GM23248 (cell line): ENCODE results near the gene NEXN. TPM values are rescaled to one million over a fixed set of nuclear protein-coding genes. Genes with fewer than 3 reads are reported as not detected.

Experiments
- DNase-seq: peaks from one replicate; pipeline ENCODE4 v3.0.0-alpha.2; 2015
- H2AFZ ChIP-seq: fragments of 200-600 bp; sonication (generic); 2 replicates; pipeline ENCODE4 v1.6.1; 2016; ENCODE audit warnings: antibody characterized with exemption
- H3F3A ChIP-seq: fragments of 200-600 bp; sonication (generic); 2 replicates; pipeline ENCODE4 v1.6.1; 2016; ENCODE audit warnings: mild to moderate bottlenecking, antibody characterized with exemption, mixed run types; ENCODE audit not compliant: insufficient read depth
- H3K27ac ChIP-seq: fragments of 200-600 bp; sonication (generic); 2 replicates; pipeline ENCODE4 v1.5.1; 2016; ENCODE audit warnings: mild to moderate bottlenecking
- H3K27me3 ChIP-seq: fragments of 200-600 bp; sonication (generic); replicated peaks from 2 replicates; pipeline ENCODE4 v1.6.1; 2016; ENCODE audit warnings: mild to moderate bottlenecking; ENCODE audit not compliant: insufficient read depth
- H3K36me3 ChIP-seq: fragments of 200-600 bp; sonication (generic); 2 replicates; pipeline ENCODE4 v1.6.1; 2016; ENCODE audit warnings: low read depth, mild to moderate bottlenecking
- H3K4me1 ChIP-seq: fragments of 200-600 bp; sonication (generic); 2 replicates; pipeline ENCODE4 v1.6.1; 2016; ENCODE audit warnings: mild to moderate bottlenecking; ENCODE audit not compliant: insufficient read depth
- H3K4me2 ChIP-seq: fragments of 200-600 bp; sonication (generic); one replicate; pipeline ENCODE4 v1.6.1; 2016; ENCODE audit warnings: mild to moderate bottlenecking; ENCODE audit not compliant: unreplicated experiment
- H3K4me3 ChIP-seq: fragments of 200-600 bp; sonication (generic); 2 replicates; pipeline ENCODE4 v1.5.1; 2016; ENCODE audit warnings: mild to moderate bottlenecking
- H3K79me2 ChIP-seq: fragments of 200-600 bp; sonication (generic); 2 replicates; pipeline ENCODE4 v1.6.1; 2016; ENCODE audit warnings: mild to moderate bottlenecking; ENCODE audit not compliant: insufficient read depth
- H3K9ac ChIP-seq: fragments of 200-600 bp; sonication (generic); 2 replicates; pipeline ENCODE4 v1.6.1; 2016; ENCODE audit warnings: mild to moderate bottlenecking
- H3K9me2 ChIP-seq: fragments of 200-600 bp; sonication (generic); 2 replicates; pipeline ENCODE4 v1.6.1; 2016; ENCODE audit warnings: mixed run types, mild to moderate bottlenecking, moderate library complexity; ENCODE audit not compliant: insufficient read depth
- H3K9me3 ChIP-seq: fragments of 200-600 bp; sonication (generic); one replicate; pipeline ENCODE4 v1.6.1; 2017; ENCODE audit warnings: low read depth
- H4K20me1 ChIP-seq: fragments of 200-600 bp; sonication (generic); 2 replicates; pipeline ENCODE4 v1.6.0; 2016; ENCODE audit not compliant: insufficient read depth
- EZH2 ChIP-seq: fragments of 200-600 bp; sonication (generic); IDR thresholded peaks from 2 replicates; pipeline ENCODE4 v1.6.1; 2018; ENCODE audit warnings: antibody characterized with exemption, mild to moderate bottlenecking; ENCODE audit not compliant: insufficient read depth, poor library complexity, severe bottlenecking
- EZH2phosphoT487 ChIP-seq: fragments of 200-600 bp; sonication (generic); IDR thresholded peaks from 2 replicates; pipeline ENCODE4 v1.6.1; 2018; ENCODE audit warnings: antibody characterized with exemption, moderate library complexity, mild to moderate bottlenecking, low read depth; ENCODE audit not compliant: insufficient read depth
- whole genome bisulfite sequencing, 2 experiments: methylation state at CpG; one replicate each; pipeline ENCODE4 v1.1.6; 2015 to 2017; ENCODE audit warnings: low lambda C conversion rate in 2 of 2, low coverage in 1 of 2; ENCODE audit errors: missing lambda C conversion rate in 2 of 2; 5-methylcytosine and 5-hydroxymethylcytosine counted together
- in situ Hi-C: fragments of 300-500 bp; cut with MboI; formaldehyde crosslinking; loops from 2 replicates; pipeline ENCODE4 v1.15.0; 2020
- polyA plus RNA-seq: library from polyadenylated mRNA; unstranded; fragments of >200 nt; fragmentation: Nextera tagmentation; extraction: Ambion mirVana; gene quantifications from 2 replicates; pipeline ENCODE4 v1.2.1, GENCODE V29; 2016
- total RNA-seq: library from RNA; depleted of rRNA; stranded (reverse); fragments of >200 nt; shearing (Covaris generic); gene quantifications from 2 replicates; pipeline ENCODE4 v1.2.3, GENCODE V29; 2014; rRNA removed

The NEXN gene
- total and polyA plus RNA-seq, 2 experiments from 2014 or later = 17.2 to 70.4 TPM

DNA sequence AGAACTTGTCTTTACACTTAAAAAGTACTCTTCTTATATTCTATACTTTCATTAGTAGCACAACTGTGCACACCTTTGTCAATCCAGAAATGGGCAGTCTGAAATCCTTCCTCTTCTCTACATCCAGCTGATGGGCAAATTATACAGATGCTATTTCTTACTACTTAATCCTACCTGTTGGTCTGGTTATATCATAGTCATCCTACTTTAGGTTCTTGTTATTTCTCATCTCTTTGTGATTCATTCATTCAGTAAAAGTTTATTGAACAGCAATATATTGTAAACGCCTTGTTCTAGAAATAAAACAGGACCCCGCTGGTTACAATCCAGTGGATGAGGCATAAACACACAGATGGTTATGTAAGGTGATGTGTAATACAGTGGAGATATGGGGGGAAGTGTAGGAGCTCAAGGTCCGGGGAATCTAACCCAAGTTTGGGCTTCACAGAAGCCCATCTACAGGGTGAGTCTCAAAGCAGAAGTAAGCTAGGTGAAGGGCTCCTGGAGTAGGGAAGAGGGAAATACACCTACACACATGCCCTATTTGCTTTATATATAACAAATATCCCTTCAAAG, 102.3 kb downstream of the NEXN start:
- no peak for TF ChIP-seq EZH2
- TF ChIP-seq EZH2phosphoT487 = no peak
- no peak overlapping the region for H2AFZ ChIP-seq
- no peak overlapping the region for H3K9ac ChIP-seq
- H3K9me2 ChIP-seq = 0 out of 2 replicates have a peak, but pooled peaks cover 4% of the 10 kb centered on the region
- no peaks in the 10 kb centered on the region for H3K9me3 ChIP-seq
- H3K4me1 ChIP-seq = peaks cover 7% of the 10 kb centered on the region
- peaks cover 98% of the 10 kb centered on the region for H3K79me2 ChIP-seq
- no peak for DNase-seq
- H3K36me3 ChIP-seq = peaks cover 14% of the 10 kb centered on the region; the same call in 1 of the 2 replicates
- peaks cover 9% of the 10 kb centered on the region; the same call in 1 of the 2 replicates for H3F3A ChIP-seq
- in situ Hi-C loops = no loop called here
- H4K20me1 ChIP-seq = no peaks in the 10 kb centered on the region
- H3K27me3 ChIP-seq = no peaks in the 10 kb centered on the region
- no peak overlapping the region for H3K4me3 ChIP-seq
- H3K4me2 ChIP-seq = no peak overlapping the region
- H3K27ac ChIP-seq = no peak overlapping the region
- 99% methylated on average over 3 of the region's 3 CpGs for WGBS, 2 experiments

DNA sequence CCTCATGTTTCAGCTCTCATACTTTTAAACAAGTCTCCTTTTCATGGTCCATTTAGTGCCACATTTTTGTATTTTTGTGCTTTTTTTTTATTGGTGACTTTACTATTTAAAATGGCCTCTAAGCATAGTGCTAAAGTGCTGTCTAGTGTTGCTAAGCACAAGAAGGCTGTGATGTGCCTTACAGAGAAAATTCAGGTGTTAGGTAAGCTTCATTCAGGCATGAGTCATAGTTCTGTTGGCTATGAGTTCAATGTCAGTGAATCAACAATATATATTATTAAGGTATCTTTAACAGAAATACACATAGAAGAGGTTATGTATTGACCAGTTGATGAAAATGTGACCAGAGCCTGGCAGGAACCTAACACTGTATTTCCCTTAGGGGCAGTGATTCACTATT, 103.2 kb downstream of the NEXN start:
- H3K4me2 ChIP-seq = no peak overlapping the region
- H3K27ac ChIP-seq = no peak overlapping the region
- peaks cover 15% of the 10 kb centered on the region; the same call in 1 of the 2 replicates for H3K36me3 ChIP-seq
- H3F3A ChIP-seq = peaks cover 9% of the 10 kb centered on the region; the same call in 1 of the 2 replicates
- peaks cover 98% of the 10 kb centered on the region for H3K79me2 ChIP-seq
- 0 out of 2 replicates have a peak, but pooled peaks cover 5% of the 10 kb centered on the region for H3K4me1 ChIP-seq
- no peak for TF ChIP-seq EZH2
- TF ChIP-seq EZH2phosphoT487 = no peak
- H4K20me1 ChIP-seq = no peaks in the 10 kb centered on the region
- H3K9ac ChIP-seq = no peak overlapping the region
- in situ Hi-C loops = no loop called here
- no peaks in the 10 kb centered on the region for H3K27me3 ChIP-seq
- no peak overlapping the region for H3K4me3 ChIP-seq
- 0 out of 2 replicates have a peak, but pooled peaks cover 4% of the 10 kb centered on the region for H3K9me2 ChIP-seq
- H3K9me3 ChIP-seq = no peaks in the 10 kb centered on the region
- DNase-seq = no peak
- H2AFZ ChIP-seq = no peak overlapping the region

Other genes starting within 250 kb of the NEXN start
- gene ZZZ3, start 206.0 kb upstream of the NEXN start, total RNA-seq = 72.6 and 117 TPM in 2 replicates
- gene ZZZ3, start 206.0 kb upstream of the NEXN start, polyA plus RNA-seq = 42.4 and 43.8 TPM in 2 replicates
- gene USP33, start 128.8 kb upstream of the NEXN start, total RNA-seq = 77.6 and 80.7 TPM in 2 replicates
- 50.7 and 54.2 TPM in 2 replicates for gene USP33, start 128.8 kb upstream of the NEXN start, polyA plus RNA-seq
- gene MIGA1, start 109.0 kb upstream of the NEXN start, total RNA-seq = 11.6 and 15.4 TPM in 2 replicates
- gene MIGA1, start 109.0 kb upstream of the NEXN start, polyA plus RNA-seq = 13.6 and 14.4 TPM in 2 replicates
- gene FUBP1, start 90.4 kb downstream of the NEXN start, total RNA-seq = 59.1 and 69.9 TPM in 2 replicates
- 48.4 and 52.2 TPM in 2 replicates for gene FUBP1, start 90.4 kb downstream of the NEXN start, polyA plus RNA-seq
- 125 and 133 TPM in 2 replicates for gene DNAJB4, start 116.3 kb downstream of the NEXN start, total RNA-seq
- gene DNAJB4, start 116.3 kb downstream of the NEXN start, polyA plus RNA-seq = 147 and 151 TPM in 2 replicates
- 0.32 and 0.51 TPM in 2 replicates for gene GIPC2, start 157.3 kb downstream of the NEXN start, total RNA-seq
- 0.68 and 0.75 TPM in 2 replicates for gene GIPC2, start 157.3 kb downstream of the NEXN start, polyA plus RNA-seq